Endothelial cell of umbilical vein (primary cell): Measurements from ENCODE around the gene PTPDC1. TPM values are rescaled to one million over a fixed set of nuclear protein-coding genes. Genes with fewer than 3 reads are reported as not detected.
"Not testable (repeated sequence)": the region's sequence is repeated elsewhere in the genome, so short reads cannot be mapped to it uniquely, and the experiment has no call there.

Experiments
- BruUV-seq: library from RNA; stranded (reverse); fragments of 400-500 nt; replicated peaks from 2 replicates; lab custom pipeline; 2021; lab: Mats Ljungman, UMichigan
- CTCF ChIA-PET: fragments of 300-600, 350-600 bp; sonication (Branson Sonifier 250); formaldehyde crosslinking; loops from one replicate; lab custom pipeline; 2021; ENCODE audit warnings: antibody characterized with exemption, inconsistent platforms; lab: Charles Lee
- POLR2A ChIA-PET: fragments of 300-600, 350-600 bp; sonication (Branson Sonifier 250); formaldehyde crosslinking; loops from one replicate; lab custom pipeline; 2021; ENCODE audit warnings: antibody characterized with exemption, inconsistent platforms; lab: Charles Lee
- DNase-seq: peaks from one replicate; pipeline ENCODE4 v3.0.0-alpha.2; 2011; ENCODE audit warnings: low read depth, low spot score
- FAIRE-seq: peaks from 2 replicates; lab custom pipeline; 2011; peaks lifted over from hg19 to GRCh38; lab: Jason Lieb, UNC
- H2AFZ ChIP-seq: 2 replicates; pipeline ENCODE4 v1.6.0; 2012; ENCODE audit warnings: low read depth, low read length, control low read depth, inconsistent platforms
- H3K27ac ChIP-seq: 2 replicates; pipeline ENCODE4 v1.5.1; 2011; ENCODE audit warnings: low read depth, mild to moderate bottlenecking, control low read depth, low read length, moderate library complexity; ENCODE audit not compliant: insufficient read depth
- H3K27me3 ChIP-seq, 2 experiments: 2 replicates each; pipeline versions ENCODE4 v1.6.0 to v1.6.1; 2011; ENCODE audit warnings: low read length in 2 of 2, mixed read lengths in 1 of 2; ENCODE audit not compliant: control insufficient read depth in 2 of 2, insufficient read depth in 2 of 2
- H3K36me3 ChIP-seq, 2 experiments: 2 replicates in 1 of 2; 3 replicates in 1 of 2; pipeline ENCODE4 v1.5.1; 2011; ENCODE audit warnings: low read length in 2 of 2, mild to moderate bottlenecking in 1 of 2, moderate library complexity in 1 of 2; ENCODE audit not compliant: control insufficient read depth in 2 of 2, insufficient read depth in 2 of 2; ENCODE audit errors: extremely low read depth in 1 of 2
- H3K4me1 ChIP-seq: 3 replicates; pipeline ENCODE4 v1.5.1; 2011; ENCODE audit warnings: mild to moderate bottlenecking, low read length; ENCODE audit not compliant: control insufficient read depth, insufficient read depth; ENCODE audit errors: extremely low read depth
- H3K4me2 ChIP-seq: 2 replicates; pipeline ENCODE4 v1.6.1; 2011; ENCODE audit warnings: low read length, control low read depth, mixed read lengths; ENCODE audit not compliant: insufficient read depth
- H3K4me3 ChIP-seq, 3 experiments: fragments of 200-600 bp in 1 of 3; sonication (generic), shearing (Covaris generic) in 1 of 3; replicated peaks in 1 of 3; 2 replicates each; pipeline ENCODE4 v1.5.1; 2011 to 2016; ENCODE audit warnings: control low read depth in 3 of 3, low read length in 3 of 3, mild to moderate bottlenecking in 2 of 3, inconsistent platforms in 1 of 3, low read depth in 1 of 3, moderate library complexity in 1 of 3; ENCODE audit not compliant: insufficient read depth in 1 of 3
- H3K79me2 ChIP-seq: 2 replicates; pipeline ENCODE4 v1.6.0; 2012; ENCODE audit warnings: low read length, inconsistent platforms; ENCODE audit not compliant: control insufficient read depth, insufficient read depth
- H3K9ac ChIP-seq: replicated peaks from 2 replicates; pipeline ENCODE3; 2011; ENCODE audit warnings: low read length, control low read depth; ENCODE audit not compliant: insufficient read depth; ENCODE audit errors: extremely low read depth
- H3K9me1 ChIP-seq: replicated peaks from 3 replicates; pipeline ENCODE4 v1.6.0; 2011; ENCODE audit warnings: mild to moderate bottlenecking, low read length; ENCODE audit not compliant: control insufficient read depth, insufficient read depth; ENCODE audit errors: extremely low read depth
- H3K9me3 ChIP-seq: replicated peaks from 2 replicates; pipeline ENCODE4 v1.5.1; 2012; ENCODE audit warnings: low read length, inconsistent platforms; ENCODE audit not compliant: control insufficient read depth, insufficient read depth
- H4K20me1 ChIP-seq: replicated peaks from 2 replicates; pipeline ENCODE3; 2011; ENCODE audit warnings: mild to moderate bottlenecking, low read length; ENCODE audit not compliant: control insufficient read depth, insufficient read depth; ENCODE audit errors: extremely low read depth
- EZH2 ChIP-seq: IDR thresholded peaks from 2 replicates; pipeline ENCODE4 v1.6.1; 2012; ENCODE audit warnings: borderline replicate concordance, low read depth, mild to moderate bottlenecking, moderate library complexity, low read length, inconsistent platforms; ENCODE audit not compliant: severe bottlenecking
- FOS ChIP-seq: IDR thresholded peaks from 2 replicates; pipeline ENCODE4 v1.6.1; 2011; ENCODE audit warnings: mild to moderate bottlenecking, low read length, moderate library complexity, borderline replicate concordance; ENCODE audit not compliant: insufficient read depth
- GATA2 ChIP-seq: IDR thresholded peaks from 2 replicates; pipeline ENCODE4 v1.7.0; 2011; ENCODE audit warnings: low read depth, mild to moderate bottlenecking, moderate library complexity, mixed read lengths, low read length; ENCODE audit not compliant: insufficient read length, insufficient read depth
- JUN ChIP-seq: IDR thresholded peaks from 2 replicates; pipeline ENCODE4 v1.6.1; 2011; ENCODE audit warnings: borderline replicate concordance, low read depth; ENCODE audit not compliant: insufficient read length, insufficient read depth
- MAX ChIP-seq: IDR thresholded peaks from 2 replicates; pipeline ENCODE4 v1.6.1; 2011; ENCODE audit not compliant: insufficient read depth, insufficient read length
- MYC ChIP-seq: IDR thresholded peaks from one replicate; pipeline ENCODE4 v1.6.1; 2011; ENCODE audit warnings: mild to moderate bottlenecking, low read depth, low read length
- POLR2A ChIP-seq: IDR thresholded peaks from 2 replicates; pipeline ENCODE4 v1.6.1; 2012; ENCODE audit warnings: low read depth, mild to moderate bottlenecking, control low read depth, low read length
- POLR2AphosphoS5 ChIP-seq: IDR thresholded peaks from 2 replicates; pipeline ENCODE4 v1.6.1; 2012; ENCODE audit warnings: low read depth, mild to moderate bottlenecking, control low read depth, low read length, moderate library complexity; ENCODE audit not compliant: insufficient read depth
- dilution Hi-C: fragments of 300-500 bp; cut with MboI; formaldehyde crosslinking; loops from one replicate; pipeline ENCODE4 v1.15.0; 2019; ENCODE audit warnings: low sequenced_read_pairs; ENCODE audit not compliant: extremely low pct_ligation_motif_present
- intact Hi-C: fragments of 100-400 bp; cut with micrococcal nuclease; formaldehyde crosslinking; loops from one replicate; pipeline ENCODE4 v1.10.0; 2022
- polyA plus RNA-seq, 4 experiments: library from polyadenylated mRNA; depleted of rRNA in 3 of 4; stranded (reverse) in 3 of 4; unstranded in 1 of 4; fragments of >200 nt; gene quantifications; 2 replicates each; pipeline versions ENCODE4 v1.2.1 to v1.2.3, GENCODE V29; 2011 to 2012; ENCODE audit warnings: missing spikeins in 1 of 4
- total RNA-seq: library from RNA; stranded (reverse); gene quantifications from 2 replicates; pipeline ENCODE4 v1.2.3, GENCODE V29; 2021
- TF ChIP-seq, protein P1 (sequence below), 2 donors: IDR thresholded peaks; 1 replicate in 1 of 2; 2 replicates in 1 of 2; pipeline ENCODE4 v1.5.1; 2011; ENCODE audit warnings: low read length in 2 of 2, mild to moderate bottlenecking in 2 of 2, moderate library complexity in 2 of 2, control low read depth in 1 of 2, inconsistent platforms in 1 of 2, low read depth in 1 of 2; ENCODE audit not compliant: insufficient read depth in 1 of 2; ENCODE audit errors: extremely low read depth in 1 of 2

The PTPDC1 gene
- total and polyA plus RNA-seq, 2 donors (not counting 3 experiments of a cell fraction or from before 2014, with no cell fraction given), result 4.3 to 9.1 TPM

GRCh38 chr9:94112716-94113465 is 28.6 kb downstream of the PTPDC1 start:
- DNase-seq (no peak), FAIRE-seq (no peak)
- Histone ChIP-seq H4K20me1 (no peaks in the 10 kb centered on the region), H3K9ac (no peak overlapping the region), H3K9me1 (no peaks in the 10 kb centered on the region), H3K27me3 (no peaks in the 10 kb centered on the region), H3K4me3 (no peak overlapping the region), H3K4me1 (peaks cover 2% of the 10 kb centered on the region), H3K9me3 (no peaks in the 10 kb centered on the region), H3K4me2 (no peak overlapping the region), H2AFZ (no peak overlapping the region), H3K36me3 (no peaks in the 10 kb centered on the region), H3K27ac (no peak overlapping the region), H3K79me2 (no peaks in the 10 kb centered on the region)
- TF ChIP-seq POLR2AphosphoS5 (no peak), GATA2 (no peak), MYC (no peak), MAX (no peak), EZH2 (no peak), FOS (no peak), POLR2A (no peak), JUN (no peak)
- TF ChIP-seq, protein P1, sequence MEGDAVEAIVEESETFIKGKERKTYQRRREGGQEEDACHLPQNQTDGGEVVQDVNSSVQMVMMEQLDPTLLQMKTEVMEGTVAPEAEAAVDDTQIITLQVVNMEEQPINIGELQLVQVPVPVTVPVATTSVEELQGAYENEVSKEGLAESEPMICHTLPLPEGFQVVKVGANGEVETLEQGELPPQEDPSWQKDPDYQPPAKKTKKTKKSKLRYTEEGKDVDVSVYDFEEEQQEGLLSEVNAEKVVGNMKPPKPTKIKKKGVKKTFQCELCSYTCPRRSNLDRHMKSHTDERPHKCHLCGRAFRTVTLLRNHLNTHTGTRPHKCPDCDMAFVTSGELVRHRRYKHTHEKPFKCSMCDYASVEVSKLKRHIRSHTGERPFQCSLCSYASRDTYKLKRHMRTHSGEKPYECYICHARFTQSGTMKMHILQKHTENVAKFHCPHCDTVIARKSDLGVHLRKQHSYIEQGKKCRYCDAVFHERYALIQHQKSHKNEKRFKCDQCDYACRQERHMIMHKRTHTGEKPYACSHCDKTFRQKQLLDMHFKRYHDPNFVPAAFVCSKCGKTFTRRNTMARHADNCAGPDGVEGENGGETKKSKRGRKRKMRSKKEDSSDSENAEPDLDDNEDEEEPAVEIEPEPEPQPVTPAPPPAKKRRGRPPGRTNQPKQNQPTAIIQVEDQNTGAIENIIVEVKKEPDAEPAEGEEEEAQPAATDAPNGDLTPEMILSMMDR (IDR thresholded peaks at IDR 0.05; ENCODE audit: extremely low read depth in 1 of 2, insufficient read depth in 1 of 2, low read depth in 1 of 2, low read length in 2 of 2), result no peak
- POLR2A ChIA-PET, result no interaction called here
- CTCF ChIA-PET, result no interaction called here
- intact Hi-C loops, result no loop called here
- dilution Hi-C loops, result no loop called here
- BruUV-seq, result no TSS peak

- DNase-seq, H3K4me2 ChIP-seq, BruUV-seq, H4K20me1 ChIP-seq, H3K9me1 ChIP-seq, H3K4me1 ChIP-seq, FAIRE-seq, H3K27me3 ChIP-seq, H3K27ac ChIP-seq, H3K9me3 ChIP-seq, POLR2A ChIA-PET, H3K4me3 ChIP-seq, H3K9ac ChIP-seq, intact Hi-C loops, CTCF ChIA-PET, H3K36me3 ChIP-seq, H2AFZ ChIP-seq, H3K79me2 ChIP-seq, dilution Hi-C loops: not testable (repeated sequence)
Observed at GRCh38 chr9:94120088-94120487, 35.8 kb downstream of the PTPDC1 start.
